K562 (cell line): ENCODE data around the gene ZNF556. TPM values are rescaled to one million over a fixed set of nuclear protein-coding genes. Genes with fewer than 3 reads are reported as not detected.

Experiments
- BACH1 ChIP-seq: fragments of 200-800 bp; sonication (Bioruptor generic); IDR thresholded peaks from 2 replicates; pipeline ENCODE4 v1.6.1; 2016; ENCODE audit warnings: missing genetic modification characterization, missing compliant biosample characterization
- CBFA2T3 ChIP-seq: fragments of 450-650 bp; IDR thresholded peaks from 2 replicates; pipeline ENCODE4 v1.6.1; 2017
- CREM ChIP-seq: IDR thresholded peaks from 2 replicates; pipeline ENCODE4 v1.6.1; 2014; ENCODE audit warnings: antibody characterized with exemption, low read depth
- CTCFL ChIP-seq: IDR thresholded peaks from 2 replicates; pipeline ENCODE4 v1.6.1; 2011; ENCODE audit warnings: borderline replicate concordance, low read depth, mild to moderate bottlenecking, moderate library complexity, low read length; ENCODE audit not compliant: insufficient read depth, poor library complexity, severe bottlenecking
- E2F5 ChIP-seq: sonication (generic); formaldehyde crosslinking; IDR thresholded peaks from 2 replicates; pipeline ENCODE4 v1.8.0; 2022; ENCODE audit warnings: mild to moderate bottlenecking, missing genetic modification reagents
- GABPB1 ChIP-seq: sonication (generic); formaldehyde crosslinking; IDR thresholded peaks from 2 replicates; pipeline ENCODE4 v1.8.0; 2022; ENCODE audit warnings: mild to moderate bottlenecking, missing genetic modification reagents
- IFI16 ChIP-seq: fragments of 250-450 bp; sonication (Bioruptor Pico); IDR thresholded peaks from 2 replicates; pipeline ENCODE4 v2.1.2; 2022; ENCODE audit warnings: mild to moderate bottlenecking, inconsistent platforms
- MECOM ChIP-seq: fragments of 250-450 bp; sonication (Bioruptor Pico); IDR thresholded peaks from 2 replicates; pipeline ENCODE4 v1.8.0; 2022; ENCODE audit warnings: inconsistent platforms
- MLLT1 ChIP-seq, 2 experiments: fragments of 450-650 bp; IDR thresholded peaks; 2 replicates each; pipeline ENCODE4 v1.6.1; 2016
- MTA3 ChIP-seq: fragments of 450-650 bp; formaldehyde crosslinking; IDR thresholded peaks from 2 replicates; pipeline ENCODE4 v1.6.1; 2017; ENCODE audit warnings: mild to moderate bottlenecking, borderline replicate concordance
- NCOA6 ChIP-seq: fragments of 450-650 bp; IDR thresholded peaks from 2 replicates; pipeline ENCODE4 v1.6.1; 2017; ENCODE audit warnings: mild to moderate bottlenecking
- NFYB ChIP-seq: IDR thresholded peaks from 2 replicates; pipeline ENCODE4 v1.6.1; 2011; ENCODE audit warnings: mild to moderate bottlenecking, moderate library complexity; ENCODE audit not compliant: insufficient read length; ENCODE audit errors: extremely low read depth
- POLR3A ChIP-seq: IDR thresholded peaks from 2 replicates; pipeline ENCODE4 v1.6.1; 2011; ENCODE audit warnings: borderline replicate concordance, mild to moderate bottlenecking, moderate library complexity; ENCODE audit not compliant: insufficient read length, insufficient read depth; ENCODE audit errors: extremely low read depth
- RBM39 ChIP-seq: fragments of 200-400 bp; formaldehyde crosslinking; optimal IDR thresholded peaks from 2 replicates; pipeline ENCODE3; 2018; ENCODE audit warnings: low read depth, low read length
- RCOR1 ChIP-seq, 2 experiments: IDR thresholded peaks; 2 replicates each; pipeline ENCODE4 v1.6.1; 2012; ENCODE audit warnings: low read depth in 2 of 2, low read length in 2 of 2, borderline replicate concordance in 1 of 2, improper control_type of control experiment in 1 of 2
- RFX1 ChIP-seq: fragments of 450-650 bp; IDR thresholded peaks from 2 replicates; pipeline ENCODE4 v1.6.1; 2016; ENCODE audit warnings: mild to moderate bottlenecking, moderate library complexity
- TCF7 ChIP-seq: sonication (generic); IDR thresholded peaks from 2 replicates; pipeline ENCODE4 v1.6.1; 2016; ENCODE audit warnings: antibody characterized with exemption, borderline replicate concordance
- TFE3 ChIP-seq: fragments of 450-650 bp; formaldehyde crosslinking; IDR thresholded peaks from 2 replicates; pipeline ENCODE4 v1.4.0; 2020; ENCODE audit warnings: mild to moderate bottlenecking, mixed read lengths
- YY1 ChIP-seq, 3 experiments: IDR thresholded peaks; 2 replicates each; pipeline ENCODE4 v1.6.1; 2011; ENCODE audit warnings: low read length in 2 of 3, mild to moderate bottlenecking in 2 of 3, moderate library complexity in 2 of 3, borderline replicate concordance in 1 of 3, control low read depth in 1 of 3, low read depth in 1 of 3; ENCODE audit not compliant: insufficient read depth in 3 of 3, insufficient replicate concordance in 2 of 3, control insufficient read depth in 1 of 3, insufficient read length in 1 of 3; ENCODE audit errors: extremely low read depth in 1 of 3
- ZNF143 ChIP-seq: sonication (generic); formaldehyde crosslinking; IDR thresholded peaks from 2 replicates; pipeline ENCODE4 v1.9.0; 2022; ENCODE audit warnings: mild to moderate bottlenecking, missing genetic modification reagents
- ZNF232 ChIP-seq: sonication (generic); formaldehyde crosslinking; IDR thresholded peaks from 2 replicates; pipeline ENCODE4 v1.8.0; 2022; ENCODE audit warnings: mild to moderate bottlenecking, missing genetic modification reagents
- ZNF282 ChIP-seq: sonication (generic); formaldehyde crosslinking; IDR thresholded peaks from 2 replicates; pipeline ENCODE4 v1.8.1; 2023; ENCODE audit warnings: missing genetic modification reagents
- ZNF780A ChIP-seq: fragments of 250-450 bp; sonication (Bioruptor Pico); IDR thresholded peaks from 2 replicates; pipeline ENCODE4 v1.5.0; 2021; ENCODE audit warnings: mild to moderate bottlenecking
- polyA plus RNA-seq, 8 experiments: library from polyadenylated mRNA; depleted of rRNA in 4 of 8; stranded (reverse) in 5 of 8; unstranded in 3 of 8; fragments of >200 nt; fragmentation: Nextera tagmentation in 2 of 8; fragmentation: Illumina TruSeq in 1 of 8; extraction: Ambion mirVana in 2 of 8; extraction: Trizol in 1 of 8; gene quantifications; 2 replicates each; pipeline versions ENCODE4 v1.2.1 to v1.2.3, GENCODE V29; 2011 to 2014; ENCODE audit warnings: inconsistent platforms in 1 of 8, missing spikeins in 1 of 8
- total RNA-seq, 7 experiments: library from RNA; depleted of rRNA in 6 of 7; stranded (reverse); fragments of >200 nt in 6 of 7; fragmentation: Illumina TruSeq in 2 of 7; extraction: Trizol in 2 of 7; gene quantifications; 2 replicates each; pipeline versions ENCODE4 v1.2.1 to v1.2.3, GENCODE V29; 2011 to 2021; ENCODE audit warnings: low replicate concordance in 1 of 7

ZNF556 gene
- total and polyA plus RNA-seq, 9 of the 15 experiments (the other 6 are each of a cell fraction or from before 2014, with no cell fraction given) = 0.01 to 0.36 (median 0.10) TPM; not detected in 1

- TF ChIP-seq MECOM (CRISPR knock-in tag) (no peak), ZNF282 (CRISPR knock-in tag) (no peak), CBFA2T3 (no peak; the same call in 1 of the 2 replicates), IFI16 (CRISPR knock-in tag) (no peak), NCOA6 (no peak), ZNF232 (CRISPR knock-in tag) (no peak), ZNF780A (CRISPR knock-in tag) (no peak), YY1 (IDR thresholded peaks at IDR 0.05; ENCODE audit: borderline replicate concordance in 1 of 3, control insufficient read depth in 1 of 3, extremely low read depth in 1 of 3, insufficient read depth in 3 of 3, insufficient read length in 1 of 3, insufficient replicate concordance in 2 of 3, low read depth in 1 of 3, low read length in 2 of 3) (peak; percentile 9 to 80 (median 65)), BACH1 (tag) (no peak), NFYB (no peak), TFE3 (no peak), RFX1 (no peak), ZNF143 (CRISPR knock-in tag) (peak; percentile 95), CREM (peak; percentile 92), MTA3 (peak; percentile 84; the same call in 1 of the 2 replicates), MLLT1 (IDR thresholded peaks at IDR 0.05) (no peak), RCOR1 (IDR thresholded peaks at IDR 0.05; ENCODE audit: borderline replicate concordance in 1 of 2, low read depth in 2 of 2, low read length in 2 of 2) (peak in 1 of 2 experiments; percentile 52; a peak in 1 of 4 replicates), RBM39 (no peak), E2F5 (CRISPR knock-in tag) (0 out of 2 replicates have a peak, but pooled peaks have one; percentile 69), CTCFL (peak; percentile 98), GABPB1 (CRISPR knock-in tag) (peak; percentile 83), POLR3A (no peak), TCF7 (0 out of 2 replicates have a peak, but pooled peaks have one; percentile 50)
Measured at GRCh38 chr19:2819540-2820111, 47.5 kb upstream of the ZNF556 start, which contains the start of gene ZNF554 (continued).
